Neural cell (in vitro differentiated cells): ENCODE results near the gene MGAT5. TPM values are rescaled to one million over a fixed set of nuclear protein-coding genes. Genes with fewer than 3 reads are reported as not detected.

Experiments used
- H2AFZ ChIP-seq: fragments of 200-600, 300-800 bp; sonication (generic), shearing (Covaris generic); 2 replicates; pipeline ENCODE4 v1.6.0; 2014; ENCODE audit warnings: low read depth, mild to moderate bottlenecking, antibody characterized with exemption, low read length, moderate library complexity
- H3F3A ChIP-seq: fragments of 200-600 bp; shearing (Covaris generic); 2 replicates; pipeline ENCODE4 v1.6.1; 2016; ENCODE audit warnings: mild to moderate bottlenecking, moderate library complexity, mixed read lengths, antibody characterized with exemption, low read length; ENCODE audit not compliant: insufficient read depth, poor library complexity, severe bottlenecking
- H3K27ac ChIP-seq: fragments of 200-600, 300-800 bp; sonication (generic), shearing (Covaris generic); 2 replicates; pipeline ENCODE4 v1.5.1; 2014; ENCODE audit warnings: mild to moderate bottlenecking, low read length, moderate library complexity
- H3K27me3 ChIP-seq: fragments of 300-800, 200-600 bp; sonication (generic), shearing (Covaris generic); 2 replicates; pipeline ENCODE4 v1.6.0; 2014; ENCODE audit warnings: mild to moderate bottlenecking, low read depth, low read length, moderate library complexity; ENCODE audit not compliant: insufficient read depth
- H3K36me3 ChIP-seq: fragments of 300-800, 200-600 bp; sonication (generic), shearing (Covaris generic); 2 replicates; pipeline ENCODE4 v1.5.1; 2014; ENCODE audit warnings: mild to moderate bottlenecking, antibody characterized with exemption, low read length, moderate library complexity; ENCODE audit not compliant: insufficient read depth
- H3K4me2 ChIP-seq: fragments of 300-800, 200-600 bp; sonication (generic), shearing (Covaris generic); 2 replicates; pipeline ENCODE4 v1.6.0; 2014; ENCODE audit warnings: mild to moderate bottlenecking, low read length
- H3K4me3 ChIP-seq: fragments of 300-800, 200-600 bp; sonication (generic), shearing (Covaris generic); 2 replicates; pipeline ENCODE4 v1.5.1; 2014; ENCODE audit warnings: mild to moderate bottlenecking, low read length, moderate library complexity
- H3K79me2 ChIP-seq: fragments of 200-600 bp; shearing (Covaris generic); replicated peaks from 2 replicates; pipeline ENCODE4 v1.6.0; 2014; ENCODE audit warnings: mild to moderate bottlenecking, low read length, moderate library complexity; ENCODE audit not compliant: insufficient read depth
- H3K9ac ChIP-seq: fragments of 300-800, 200-600 bp; sonication (generic), shearing (Covaris generic); 2 replicates; pipeline ENCODE4 v1.6.1; 2016; ENCODE audit warnings: mild to moderate bottlenecking, low read length, mixed read lengths
- H3K9me2 ChIP-seq: fragments of 200-600 bp; shearing (Covaris generic); 2 replicates; pipeline ENCODE4 v1.6.1; 2016; ENCODE audit warnings: mild to moderate bottlenecking, low read length, mixed read lengths; ENCODE audit not compliant: insufficient read depth
- H3K9me3 ChIP-seq: fragments of 200-600, 300-800 bp; sonication (generic), shearing (Covaris generic); 2 replicates; pipeline ENCODE4 v1.6.1; 2016; ENCODE audit warnings: mild to moderate bottlenecking, mixed run types, low read length, moderate library complexity, mixed read lengths
- H4K20me1 ChIP-seq: fragments of 200-600 bp; shearing (Covaris generic); 2 replicates; pipeline ENCODE4 v1.6.1; 2016; ENCODE audit warnings: mild to moderate bottlenecking, mixed run types; ENCODE audit not compliant: insufficient read depth
- CTCF ChIP-seq: fragments of 450-650 bp; IDR thresholded peaks from 2 replicates; pipeline ENCODE4 v1.5.1; 2014; ENCODE audit warnings: antibody characterized with exemption, mild to moderate bottlenecking, moderate library complexity; ENCODE audit not compliant: poor library complexity, severe bottlenecking
- EP300 ChIP-seq: fragments of 450-650 bp; conservative IDR thresholded peaks from 2 replicates; pipeline ENCODE4 v1.6.1; 2014; ENCODE audit warnings: antibody characterized with exemption, mild to moderate bottlenecking, moderate library complexity; ENCODE audit not compliant: poor library complexity, severe bottlenecking
- EZH2 ChIP-seq: fragments of 200-600, 300-800 bp; shearing (Covaris generic), sonication (generic); IDR thresholded peaks from 2 replicates; pipeline ENCODE4 v1.6.1; 2014; ENCODE audit warnings: antibody characterized with exemption, low read length, borderline replicate concordance, mild to moderate bottlenecking; ENCODE audit not compliant: insufficient read depth, poor library complexity, severe bottlenecking
- MXI1 ChIP-seq: fragments of 450-650 bp; conservative IDR thresholded peaks from 2 replicates; pipeline ENCODE4 v1.6.1; 2014; ENCODE audit warnings: antibody characterized with exemption, mild to moderate bottlenecking; ENCODE audit not compliant: poor library complexity, severe bottlenecking
- POLR2AphosphoS5 ChIP-seq: IDR thresholded peaks from 2 replicates; pipeline ENCODE4 v1.6.1; 2012
- RAD21 ChIP-seq: fragments of 450-650 bp; conservative IDR thresholded peaks from 2 replicates; pipeline ENCODE4 v1.6.1; 2014; ENCODE audit warnings: antibody characterized with exemption, mild to moderate bottlenecking, moderate library complexity
- REST ChIP-seq: IDR thresholded peaks from 2 replicates; pipeline ENCODE4 v1.6.1; 2012; ENCODE audit warnings: borderline replicate concordance
- SMC3 ChIP-seq: fragments of 450-650 bp; conservative IDR thresholded peaks from 2 replicates; pipeline ENCODE4 v1.6.1; 2014; ENCODE audit warnings: antibody characterized with exemption, mild to moderate bottlenecking, moderate library complexity; ENCODE audit not compliant: poor library complexity
- TAF1 ChIP-seq: IDR thresholded peaks from 2 replicates; pipeline ENCODE4 v1.6.1; 2012; ENCODE audit warnings: low read depth
- polyA plus RNA-seq: library from polyadenylated mRNA; depleted of rRNA; stranded (reverse); fragments of >200 nt; gene quantifications from 2 replicates; pipeline ENCODE4 v1.2.3, GENCODE V29; 2014

The MGAT5 gene
- polyA plus RNA-seq, 1 donor from 2014 or later, result 40.9 TPM

GRCh38 chr2:134299334-134299733 is 45.5 kb downstream of the MGAT5 start:
- Histone ChIP-seq H3K4me2 (no peak overlapping the region), H3F3A (no peaks in the 10 kb centered on the region), H4K20me1 (no peaks in the 10 kb centered on the region), H3K4me3 (no peak overlapping the region), H3K9me2 (no peaks in the 10 kb centered on the region), H3K9ac (no peak overlapping the region), H3K9me3 (no peaks in the 10 kb centered on the region), H3K36me3 (peaks cover 3% of the 10 kb centered on the region), H2AFZ (no peak overlapping the region), H3K79me2 (no peaks in the 10 kb centered on the region), H3K27ac (no peak overlapping the region), H3K27me3 (no peaks in the 10 kb centered on the region)
- no peak for TF ChIP-seq POLR2AphosphoS5
- no peak for TF ChIP-seq SMC3
- TF ChIP-seq RAD21, result no peak
- no peak for TF ChIP-seq EP300
- no peak for TF ChIP-seq MXI1
- no peak for TF ChIP-seq TAF1
- TF ChIP-seq CTCF, result no peak
- TF ChIP-seq EZH2, result no peak
- no peak for TF ChIP-seq REST

- no peak overlapping the region for H2AFZ ChIP-seq
- no peak overlapping the region for H3K9ac ChIP-seq
- no peaks in the 10 kb centered on the region for H3K27me3 ChIP-seq
- no peak overlapping the region for H3K4me2 ChIP-seq
- H3K79me2 ChIP-seq, result no peaks in the 10 kb centered on the region
- no peaks in the 10 kb centered on the region for H3K9me2 ChIP-seq
- TF ChIP-seq EP300 (no peak), POLR2AphosphoS5 (no peak), EZH2 (no peak), TAF1 (no peak), MXI1 (no peak), CTCF (no peak), RAD21 (no peak), REST (no peak), SMC3 (no peak)
- H3F3A ChIP-seq, result no peaks in the 10 kb centered on the region
- no peak overlapping the region for H3K4me3 ChIP-seq
- H3K36me3 ChIP-seq, result peaks cover 3% of the 10 kb centered on the region
- H4K20me1 ChIP-seq, result no peaks in the 10 kb centered on the region
- no peaks in the 10 kb centered on the region for H3K9me3 ChIP-seq
- H3K27ac ChIP-seq, result no peak overlapping the region
Observed at GRCh38 chr2:134300585-134300984, 46.7 kb downstream of the MGAT5 start.
